ENCODE measurements around the gene PNCK.

DNA sequence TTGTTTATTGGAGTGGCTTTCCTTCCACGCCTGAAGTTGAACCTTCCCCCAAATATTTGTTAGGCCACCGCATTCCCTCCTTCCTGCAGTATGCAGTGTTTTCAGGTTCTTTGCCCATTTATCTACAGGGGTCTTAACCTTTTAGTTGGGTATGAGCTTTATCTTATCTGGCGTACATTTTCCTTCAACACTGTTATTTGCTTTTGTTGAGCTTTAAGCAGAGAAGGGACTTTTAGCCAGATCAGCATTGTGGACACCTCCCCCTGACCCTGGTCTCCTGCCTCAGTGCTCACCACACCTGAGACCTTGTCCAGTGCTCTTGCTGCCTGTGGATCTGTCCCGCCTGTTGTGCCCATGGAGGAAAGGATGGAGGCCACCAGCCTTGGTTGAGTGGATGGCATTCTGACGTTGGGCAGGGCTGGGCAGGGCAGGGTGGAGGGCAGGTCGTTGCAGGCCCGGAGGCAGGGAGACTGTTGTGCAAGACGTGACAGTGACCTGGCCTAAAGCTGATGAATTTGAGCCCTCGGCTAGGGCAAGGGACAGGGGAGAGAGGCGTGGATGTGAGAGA is 27.6 kb downstream of the PNCK start:
- TF ChIP-seq YY1 (IDR thresholded peaks at IDR 0.05; ENCODE audit: insufficient read depth, insufficient replicate concordance, low read depth, low read length): no peak
- TF ChIP-seq, protein P1, sequence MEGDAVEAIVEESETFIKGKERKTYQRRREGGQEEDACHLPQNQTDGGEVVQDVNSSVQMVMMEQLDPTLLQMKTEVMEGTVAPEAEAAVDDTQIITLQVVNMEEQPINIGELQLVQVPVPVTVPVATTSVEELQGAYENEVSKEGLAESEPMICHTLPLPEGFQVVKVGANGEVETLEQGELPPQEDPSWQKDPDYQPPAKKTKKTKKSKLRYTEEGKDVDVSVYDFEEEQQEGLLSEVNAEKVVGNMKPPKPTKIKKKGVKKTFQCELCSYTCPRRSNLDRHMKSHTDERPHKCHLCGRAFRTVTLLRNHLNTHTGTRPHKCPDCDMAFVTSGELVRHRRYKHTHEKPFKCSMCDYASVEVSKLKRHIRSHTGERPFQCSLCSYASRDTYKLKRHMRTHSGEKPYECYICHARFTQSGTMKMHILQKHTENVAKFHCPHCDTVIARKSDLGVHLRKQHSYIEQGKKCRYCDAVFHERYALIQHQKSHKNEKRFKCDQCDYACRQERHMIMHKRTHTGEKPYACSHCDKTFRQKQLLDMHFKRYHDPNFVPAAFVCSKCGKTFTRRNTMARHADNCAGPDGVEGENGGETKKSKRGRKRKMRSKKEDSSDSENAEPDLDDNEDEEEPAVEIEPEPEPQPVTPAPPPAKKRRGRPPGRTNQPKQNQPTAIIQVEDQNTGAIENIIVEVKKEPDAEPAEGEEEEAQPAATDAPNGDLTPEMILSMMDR (CRISPR knock-in tag; IDR thresholded peaks at IDR 0.05): no peak
- no peak for TF ChIP-seq ZNF274 (CRISPR knock-in tag; IDR thresholded peaks at IDR 0.05)
- TF ChIP-seq EZH2 (conservative IDR thresholded peaks at IDR 0.05; ENCODE audit: low read depth, low read length): no peak
- no peak for TF ChIP-seq FOSL2 (CRISPR knock-in tag; IDR thresholded peaks at IDR 0.05)
- TF ChIP-seq, protein P2, sequence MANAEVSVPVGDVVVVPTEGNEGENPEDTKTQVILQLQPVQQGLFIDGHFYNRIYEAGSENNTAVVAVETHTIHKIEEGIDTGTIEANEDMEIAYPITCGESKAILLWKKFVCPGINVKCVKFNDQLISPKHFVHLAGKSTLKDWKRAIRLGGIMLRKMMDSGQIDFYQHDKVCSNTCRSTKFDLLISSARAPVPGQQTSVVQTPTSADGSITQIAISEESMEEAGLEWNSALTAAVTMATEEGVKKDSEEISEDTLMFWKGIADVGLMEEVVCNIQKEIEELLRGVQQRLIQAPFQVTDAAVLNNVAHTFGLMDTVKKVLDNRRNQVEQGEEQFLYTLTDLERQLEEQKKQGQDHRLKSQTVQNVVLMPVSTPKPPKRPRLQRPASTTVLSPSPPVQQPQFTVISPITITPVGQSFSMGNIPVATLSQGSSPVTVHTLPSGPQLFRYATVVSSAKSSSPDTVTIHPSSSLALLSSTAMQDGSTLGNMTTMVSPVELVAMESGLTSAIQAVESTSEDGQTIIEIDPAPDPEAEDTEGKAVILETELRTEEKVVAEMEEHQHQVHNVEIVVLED (CRISPR knock-in tag; IDR thresholded peaks at IDR 0.05; ENCODE audit: borderline replicate concordance): no peak

Measured in HepG2 (cell line).